Bronchial epithelial cell (primary cell): ENCODE data around the gene TNS3. TPM values are rescaled to one million over a fixed set of nuclear protein-coding genes. Genes with fewer than 3 reads are reported as not detected.
A peak's percentile ranks its signal among the peaks of the same experiment; 100 is the strongest.

ENCODE experiments used
- DNase-seq: peaks from one replicate; pipeline ENCODE4 v3.0.0-alpha.2; 2010; ENCODE audit warnings: low read depth
- FAIRE-seq: peaks from 2 replicates; lab custom pipeline; 2011; peaks lifted over from hg19 to GRCh38; lab: Jason Lieb, UNC
- H3K27me3 ChIP-seq: 2 replicates; pipeline ENCODE4 v1.5.1; 2011; ENCODE audit warnings: low read length; ENCODE audit not compliant: control insufficient read depth, insufficient read depth
- H3K36me3 ChIP-seq: 2 replicates; pipeline ENCODE4 v1.5.1; 2011; ENCODE audit warnings: low read length; ENCODE audit not compliant: control insufficient read depth, insufficient read depth
- H3K4me3 ChIP-seq: 2 replicates; pipeline ENCODE4 v1.5.1; 2011; ENCODE audit warnings: mild to moderate bottlenecking, low read depth, low read length, control low read depth
- total RNA-seq: library from RNA; depleted of rRNA; stranded (reverse); fragments of >200 nt; gene quantifications from 2 replicates; pipeline ENCODE4 v1.2.1, GENCODE V29; 2014
- TF ChIP-seq, protein P1 (sequence below): IDR thresholded peaks from 2 replicates; pipeline ENCODE4 v1.5.1; 2011; ENCODE audit warnings: mild to moderate bottlenecking, moderate library complexity, low read length, control low read depth, inconsistent platforms; ENCODE audit not compliant: insufficient read depth, severe bottlenecking

TNS3 gene
- total RNA-seq, 1 donor from 2014 or later = 2.6 TPM

DNA sequence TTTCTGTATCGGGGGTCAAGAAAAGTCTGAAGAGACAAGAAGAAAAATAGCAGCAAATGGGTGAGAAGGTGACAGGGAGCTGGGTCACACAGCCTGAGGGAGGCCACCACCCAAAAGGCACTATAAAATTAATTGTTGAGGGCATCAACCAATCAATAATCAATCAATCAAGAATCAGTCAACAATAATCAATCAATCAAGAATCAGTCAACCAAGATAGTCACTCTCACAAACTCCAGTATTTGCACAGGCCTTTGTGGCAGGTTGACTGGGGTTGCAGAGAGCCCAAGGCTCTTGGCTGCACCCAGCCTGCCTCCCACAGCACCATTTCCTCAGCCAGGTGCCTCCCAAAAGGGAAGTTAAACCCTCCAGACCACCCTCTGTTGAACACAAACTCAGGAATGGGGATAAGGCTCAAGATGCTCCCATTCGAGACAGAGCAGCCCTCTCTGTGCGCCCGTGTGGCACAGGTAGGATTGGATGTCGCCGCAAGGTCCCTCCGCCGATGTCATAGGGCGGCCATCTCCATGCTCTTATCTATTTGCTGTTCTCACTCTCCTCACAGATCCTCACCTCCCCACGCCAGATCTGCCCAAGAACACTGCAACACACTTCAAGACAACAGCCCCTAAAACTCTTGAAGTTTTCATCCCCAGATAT, 64.0 kb downstream of the TNS3 start:
- H3K4me3 ChIP-seq = no peak overlapping the region
- FAIRE-seq (no peak), DNase-seq (no peak)
- no peaks in the 10 kb centered on the region for H3K27me3 ChIP-seq
- TF ChIP-seq, protein P1, sequence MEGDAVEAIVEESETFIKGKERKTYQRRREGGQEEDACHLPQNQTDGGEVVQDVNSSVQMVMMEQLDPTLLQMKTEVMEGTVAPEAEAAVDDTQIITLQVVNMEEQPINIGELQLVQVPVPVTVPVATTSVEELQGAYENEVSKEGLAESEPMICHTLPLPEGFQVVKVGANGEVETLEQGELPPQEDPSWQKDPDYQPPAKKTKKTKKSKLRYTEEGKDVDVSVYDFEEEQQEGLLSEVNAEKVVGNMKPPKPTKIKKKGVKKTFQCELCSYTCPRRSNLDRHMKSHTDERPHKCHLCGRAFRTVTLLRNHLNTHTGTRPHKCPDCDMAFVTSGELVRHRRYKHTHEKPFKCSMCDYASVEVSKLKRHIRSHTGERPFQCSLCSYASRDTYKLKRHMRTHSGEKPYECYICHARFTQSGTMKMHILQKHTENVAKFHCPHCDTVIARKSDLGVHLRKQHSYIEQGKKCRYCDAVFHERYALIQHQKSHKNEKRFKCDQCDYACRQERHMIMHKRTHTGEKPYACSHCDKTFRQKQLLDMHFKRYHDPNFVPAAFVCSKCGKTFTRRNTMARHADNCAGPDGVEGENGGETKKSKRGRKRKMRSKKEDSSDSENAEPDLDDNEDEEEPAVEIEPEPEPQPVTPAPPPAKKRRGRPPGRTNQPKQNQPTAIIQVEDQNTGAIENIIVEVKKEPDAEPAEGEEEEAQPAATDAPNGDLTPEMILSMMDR = no peak
- peaks cover 2% of the 10 kb centered on the region for H3K36me3 ChIP-seq

DNA sequence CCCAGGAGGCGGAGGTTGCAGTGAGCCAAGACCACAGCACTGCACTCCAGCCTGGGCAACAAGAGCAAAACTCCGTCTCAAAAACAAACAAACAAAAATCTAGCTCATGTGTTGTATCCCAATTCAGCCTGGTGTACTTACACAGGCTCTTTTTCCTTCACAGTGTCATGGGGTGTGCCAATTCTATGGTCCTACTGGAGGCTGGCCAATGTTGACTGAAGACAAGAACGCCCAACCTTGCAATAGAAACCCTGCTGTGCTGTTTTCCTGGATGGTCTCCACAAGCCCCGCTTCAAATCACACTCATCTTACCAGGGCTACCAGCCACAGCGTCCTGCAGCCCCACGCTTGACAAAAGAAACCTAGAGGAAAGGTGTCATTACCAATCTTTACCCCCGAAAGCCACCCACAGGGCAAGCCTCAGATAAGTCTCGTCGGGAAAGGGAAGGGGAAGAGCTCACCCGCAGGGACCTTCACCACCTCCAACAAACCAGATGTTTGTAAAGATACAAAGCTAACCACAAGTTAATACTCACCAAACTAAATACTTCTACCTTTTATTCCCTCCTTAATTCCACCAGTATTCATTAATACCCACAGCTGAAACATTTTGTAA, 64.8 kb downstream of the TNS3 start:
- Histone ChIP-seq H3K4me3 (no peak overlapping the region), H3K36me3 (peaks cover under 1% of the 10 kb centered on the region), H3K27me3 (no peaks in the 10 kb centered on the region)
- FAIRE-seq = no peak
- TF ChIP-seq, protein P1 = no peak
- DNase-seq = no peak

DNA sequence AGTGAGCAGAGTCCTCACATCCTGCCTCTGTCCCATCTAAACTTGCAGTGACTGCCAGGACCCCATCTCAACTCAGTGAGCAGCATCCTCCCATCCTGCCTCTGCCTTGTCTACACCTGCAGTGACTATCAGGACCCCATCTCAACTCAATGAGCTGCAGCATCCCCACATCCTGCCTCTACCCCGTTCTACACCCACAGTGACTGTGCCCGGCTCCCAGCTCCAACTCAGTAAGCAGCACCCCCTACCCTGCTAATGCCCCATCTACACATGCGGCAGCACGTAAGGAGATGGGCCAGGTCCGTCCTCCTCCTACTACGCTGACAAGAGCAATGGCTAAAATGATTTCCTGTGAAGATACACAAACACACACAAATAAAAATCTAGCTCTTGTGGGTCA, 65.5 kb downstream of the TNS3 start:
- Histone ChIP-seq H3K27me3 (no peaks in the 10 kb centered on the region), H3K4me3 (no peak overlapping the region), H3K36me3 (peaks cover 3% of the 10 kb centered on the region)
- TF ChIP-seq, protein P1 = no peak
- FAIRE-seq (no peak), DNase-seq (no peak)

DNA sequence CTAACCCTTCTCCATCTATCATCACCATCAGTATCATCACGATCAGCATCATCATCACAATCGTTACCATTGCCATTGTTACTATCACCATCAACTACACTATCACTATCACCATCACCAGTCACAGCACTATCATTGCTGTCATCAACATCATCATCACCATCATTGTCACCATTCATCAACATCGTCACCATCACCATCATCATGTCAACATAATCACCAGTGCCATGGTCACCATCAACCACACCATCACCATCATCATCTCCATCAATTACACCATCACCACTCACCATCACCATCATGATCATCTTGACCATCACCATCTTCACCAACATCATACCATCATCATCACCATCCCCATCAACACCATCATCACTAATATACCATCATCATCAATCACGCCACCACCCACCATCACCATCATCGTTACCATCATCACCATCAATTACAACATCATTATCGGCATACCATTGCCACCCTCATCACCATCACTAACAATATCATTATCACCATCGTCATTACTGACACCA, 66.5 kb downstream of the TNS3 start:
- peak; percentile 70 for FAIRE-seq
- DNase-seq = no peak
- Histone ChIP-seq H3K27me3 (no peaks in the 10 kb centered on the region), H3K4me3 (no peak overlapping the region), H3K36me3 (peaks cover 3% of the 10 kb centered on the region)
- TF ChIP-seq, protein P1 = no peak

DNA sequence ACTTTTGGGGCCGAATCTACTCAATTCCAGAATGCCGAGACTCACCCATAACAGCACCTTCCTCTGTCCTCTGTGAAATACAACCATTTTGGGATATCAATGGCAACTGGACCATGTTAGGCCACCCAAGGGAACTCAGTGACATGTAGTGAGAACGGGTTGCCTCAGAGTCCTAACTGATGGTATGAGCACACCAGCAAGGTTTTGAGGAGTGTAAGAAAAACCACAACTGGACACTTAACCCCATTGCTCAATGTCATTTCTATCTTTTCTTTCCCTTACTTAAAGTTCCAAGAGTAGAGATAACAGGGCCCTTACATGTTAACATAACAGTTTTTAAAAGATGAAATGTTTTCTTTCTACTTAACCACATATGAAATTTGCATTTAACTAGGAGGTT, 67.1 kb downstream of the TNS3 start:
- FAIRE-seq = no peak
- Histone ChIP-seq H3K36me3 (peaks cover 3% of the 10 kb centered on the region), H3K4me3 (no peak overlapping the region), H3K27me3 (no peaks in the 10 kb centered on the region)
- DNase-seq = no peak
- TF ChIP-seq, protein P1 = no peak
